Mesendoderm (in vitro differentiated cells): ENCODE data around the gene ERI2.

Source experiments
- DNase-seq: peaks from one replicate; pipeline ENCODE4 v3.0.0; 2013
- H2AK5ac ChIP-seq: 2 replicates; pipeline ENCODE4 v1.6.1; 2013; ENCODE audit warnings: low read length, inconsistent platforms
- H2BK120ac ChIP-seq: 2 replicates; pipeline ENCODE4 v1.6.1; 2013; ENCODE audit warnings: low read depth, mild to moderate bottlenecking, low read length, moderate library complexity, mixed read lengths
- H2BK15ac ChIP-seq: replicated peaks from 2 replicates; pipeline ENCODE4 v1.6.1; 2013; ENCODE audit warnings: low read depth, mild to moderate bottlenecking, moderate library complexity
- H2BK5ac ChIP-seq: 2 replicates; pipeline ENCODE4 v1.6.1; 2013; ENCODE audit warnings: low read length, inconsistent platforms
- H3K18ac ChIP-seq: 2 replicates; pipeline ENCODE4 v1.6.1; 2013; ENCODE audit warnings: mild to moderate bottlenecking, low read length, mixed read lengths
- H3K23ac ChIP-seq: one replicate; pipeline ENCODE4 v1.6.1; 2013; ENCODE audit warnings: low read length
- H3K27ac ChIP-seq: 2 replicates; pipeline ENCODE4 v1.5.1; 2013; ENCODE audit warnings: low read depth, mild to moderate bottlenecking, inconsistent platforms, low read length, moderate library complexity
- H3K27me3 ChIP-seq: 2 replicates; pipeline ENCODE4 v1.6.1; 2013; ENCODE audit warnings: low read length, control low read depth, mild to moderate bottlenecking, inconsistent platforms; ENCODE audit not compliant: insufficient read depth, poor library complexity
- H3K36me3 ChIP-seq: 2 replicates; pipeline ENCODE4 v1.6.1; 2013; ENCODE audit warnings: low read length, inconsistent platforms; ENCODE audit not compliant: control insufficient read depth, insufficient read depth
- H3K4ac ChIP-seq: one replicate; pipeline ENCODE4 v1.6.1; 2013; ENCODE audit warnings: low read depth, mild to moderate bottlenecking, low read length, moderate library complexity
- H3K4me1 ChIP-seq: 2 replicates; pipeline ENCODE4 v1.6.1; 2013; ENCODE audit warnings: low read depth, low read length, inconsistent platforms; ENCODE audit not compliant: control insufficient read depth
- H3K4me2 ChIP-seq: 2 replicates; pipeline ENCODE4 v1.6.1; 2013; ENCODE audit warnings: low read length
- H3K4me3 ChIP-seq: 2 replicates; pipeline ENCODE4 v1.5.1; 2013; ENCODE audit warnings: mild to moderate bottlenecking, low read length
- H3K56ac ChIP-seq: one replicate; pipeline ENCODE4 v1.6.1; 2013; ENCODE audit warnings: low read length
- H3K79me1 ChIP-seq: 2 replicates; pipeline ENCODE4 v1.6.1; 2013; ENCODE audit warnings: low read length, inconsistent platforms
- H3K79me2 ChIP-seq: 2 replicates; pipeline ENCODE4 v1.6.1; 2013; ENCODE audit warnings: mild to moderate bottlenecking, low read length; ENCODE audit not compliant: control insufficient read depth, insufficient read depth
- H3K9ac ChIP-seq: 2 replicates; pipeline ENCODE4 v1.6.1; 2013; ENCODE audit warnings: low read length, inconsistent platforms
- H4K5ac ChIP-seq: one replicate; pipeline ENCODE4 v1.6.1; 2013; ENCODE audit warnings: low read length
- H4K8ac ChIP-seq: one replicate; pipeline ENCODE4 v1.6.1; 2013; ENCODE audit warnings: low read depth, mild to moderate bottlenecking, control low read depth, low read length, moderate library complexity
- WGBS: extraction: QIAGEN DNeasy Blood & Tissue Kit; methylation state at CpG from one replicate; pipeline ENCODE4 v1.1.7; 2013; ENCODE audit warnings: low lambda C conversion rate, missing lambda C conversion rate; ENCODE audit not compliant: insufficient coverage; ENCODE audit errors: extremely low coverage; 5-methylcytosine and 5-hydroxymethylcytosine counted together

Gene ERI2

GRCh38 chr16:20844054-20844453 is 37.8 kb upstream of the ERI2 start:
- Histone ChIP-seq H3K56ac (no peak overlapping the region), H3K4me1 (no peaks in the 10 kb centered on the region), H2BK120ac (no peak overlapping the region), H2BK5ac (no peak overlapping the region), H3K4ac (no peak overlapping the region), H3K4me3 (no peak overlapping the region), H2BK15ac (no peak overlapping the region), H3K23ac (no peak overlapping the region), H2AK5ac (no peak overlapping the region), H3K27me3 (no peaks in the 10 kb centered on the region), H3K79me1 (no peaks in the 10 kb centered on the region), H3K27ac (no peak overlapping the region), H3K18ac (no peak overlapping the region), H4K8ac (no peak overlapping the region), H3K36me3 (peaks cover 2% of the 10 kb centered on the region), H3K79me2 (no peaks in the 10 kb centered on the region), H4K5ac (no peak overlapping the region), H3K4me2 (no peak overlapping the region), H3K9ac (no peak overlapping the region)
- WGBS = no CpG with 5 or more reads among the region's 2 CpGs
- no peak for DNase-seq

- Histone ChIP-seq H3K4me1 (no peaks in the 10 kb centered on the region), H3K27me3 (no peaks in the 10 kb centered on the region), H3K56ac (no peak overlapping the region), H3K79me2 (no peaks in the 10 kb centered on the region), H2BK5ac (no peak overlapping the region), H3K4ac (no peak overlapping the region), H3K79me1 (no peaks in the 10 kb centered on the region), H2BK15ac (no peak overlapping the region), H2AK5ac (no peak overlapping the region), H3K36me3 (peaks cover 2% of the 10 kb centered on the region), H4K5ac (no peak overlapping the region), H3K27ac (no peak overlapping the region), H3K23ac (no peak overlapping the region), H2BK120ac (no peak overlapping the region), H3K9ac (no peak overlapping the region), H3K4me3 (no peak overlapping the region), H3K18ac (no peak overlapping the region), H4K8ac (no peak overlapping the region), H3K4me2 (no peak overlapping the region)
- WGBS = no CpG with 5 or more reads among the region's 2 CpGs
- no peak for DNase-seq
Measured at GRCh38 chr16:20839504-20839903, 33.2 kb upstream of the ERI2 start.

- Histone ChIP-seq H3K4ac (no peak overlapping the region), H3K18ac (no peak overlapping the region), H3K23ac (no peak overlapping the region), H2BK15ac (no peak overlapping the region), H2BK5ac (no peak overlapping the region), H3K79me1 (no peaks in the 10 kb centered on the region), H3K36me3 (peaks cover 2% of the 10 kb centered on the region), H3K27ac (no peak overlapping the region), H3K4me1 (no peaks in the 10 kb centered on the region), H2BK120ac (no peak overlapping the region), H3K56ac (no peak overlapping the region), H2AK5ac (no peak overlapping the region), H3K27me3 (no peaks in the 10 kb centered on the region), H3K4me2 (no peak overlapping the region), H3K79me2 (no peaks in the 10 kb centered on the region), H4K5ac (no peak overlapping the region), H4K8ac (no peak overlapping the region), H3K4me3 (no peak overlapping the region), H3K9ac (no peak overlapping the region)
- DNase-seq = no peak
- WGBS = no CpG with 5 or more reads among the region's 1 CpG
Measured at GRCh38 chr16:20838240-20838639, 32.0 kb upstream of the ERI2 start.

- Histone ChIP-seq H3K18ac (no peak overlapping the region), H3K56ac (no peak overlapping the region), H2BK5ac (no peak overlapping the region), H3K4me3 (no peak overlapping the region), H3K79me1 (no peaks in the 10 kb centered on the region), H2AK5ac (no peak overlapping the region), H3K79me2 (no peaks in the 10 kb centered on the region), H2BK120ac (no peak overlapping the region), H4K5ac (no peak overlapping the region), H3K23ac (no peak overlapping the region), H3K4me2 (no peak overlapping the region), H3K27ac (no peak overlapping the region), H3K4ac (no peak overlapping the region), H3K9ac (no peak overlapping the region), H3K4me1 (no peaks in the 10 kb centered on the region), H3K27me3 (no peaks in the 10 kb centered on the region), H2BK15ac (no peak overlapping the region), H3K36me3 (no peaks in the 10 kb centered on the region), H4K8ac (no peak overlapping the region)
- DNase-seq = no peak
- WGBS = no CpG with 5 or more reads among the region's 2 CpGs
Measured at GRCh38 chr16:20833086-20833485, 26.8 kb upstream of the ERI2 start.

- Histone ChIP-seq H2BK5ac (no peak overlapping the region), H3K4me1 (no peaks in the 10 kb centered on the region), H3K27ac (no peak overlapping the region), H3K18ac (no peak overlapping the region), H3K4ac (no peak overlapping the region), H3K4me2 (no peak overlapping the region), H3K36me3 (no peaks in the 10 kb centered on the region), H3K4me3 (no peak overlapping the region), H4K5ac (no peak overlapping the region), H3K27me3 (no peaks in the 10 kb centered on the region), H3K56ac (no peak overlapping the region), H3K9ac (no peak overlapping the region), H4K8ac (no peak overlapping the region), H3K79me1 (no peaks in the 10 kb centered on the region), H2BK15ac (no peak overlapping the region), H2AK5ac (no peak overlapping the region), H2BK120ac (no peak overlapping the region), H3K79me2 (no peaks in the 10 kb centered on the region), H3K23ac (no peak overlapping the region)
- WGBS = no CpG with 5 or more reads among the region's 1 CpG
- no peak for DNase-seq
Measured at GRCh38 chr16:20830372-20830771, 24.1 kb upstream of the ERI2 start.

- Histone ChIP-seq H4K8ac (no peak overlapping the region), H2BK120ac (no peak overlapping the region), H3K27ac (no peak overlapping the region), H3K4ac (no peak overlapping the region), H3K4me2 (no peak overlapping the region), H3K18ac (no peak overlapping the region), H3K4me1 (no peaks in the 10 kb centered on the region), H3K23ac (no peak overlapping the region), H3K4me3 (no peak overlapping the region), H3K9ac (no peak overlapping the region), H2BK5ac (no peak overlapping the region), H3K27me3 (no peaks in the 10 kb centered on the region), H2BK15ac (no peak overlapping the region), H3K36me3 (no peaks in the 10 kb centered on the region), H3K79me2 (no peaks in the 10 kb centered on the region), H3K79me1 (no peaks in the 10 kb centered on the region), H3K56ac (no peak overlapping the region), H2AK5ac (no peak overlapping the region), H4K5ac (no peak overlapping the region)
- DNase-seq = no peak
- no CpG with 5 or more reads among the region's 1 CpG for WGBS
Measured at GRCh38 chr16:20829536-20829935, 23.3 kb upstream of the ERI2 start.
